Measurements from ENCODE around the gene PPIA.

- TF ChIP-seq CTCF (IDR thresholded peaks at IDR 0.05; ENCODE audit: low read length) (no peak), EZH2 (IDR thresholded peaks at IDR 0.05; ENCODE audit: borderline replicate concordance, low read length) (no peak)
These were observed 2.3 kb downstream of the PPIA start for GRCh38 chr7:44798649-44799305.

Measured in OCI-LY1 (cell line).